NCI-H128 (cell line): ENCODE results near the gene ABAT.
A peak's percentile ranks its signal among the peaks of the same experiment; 100 is the strongest.

Experiments used
- DNase-seq: peaks from one replicate; lab custom pipeline; 2025; ENCODE audit not compliant: unreplicated experiment; lab: John Stamatoyannopoulos, UW

ABAT gene

DNA sequence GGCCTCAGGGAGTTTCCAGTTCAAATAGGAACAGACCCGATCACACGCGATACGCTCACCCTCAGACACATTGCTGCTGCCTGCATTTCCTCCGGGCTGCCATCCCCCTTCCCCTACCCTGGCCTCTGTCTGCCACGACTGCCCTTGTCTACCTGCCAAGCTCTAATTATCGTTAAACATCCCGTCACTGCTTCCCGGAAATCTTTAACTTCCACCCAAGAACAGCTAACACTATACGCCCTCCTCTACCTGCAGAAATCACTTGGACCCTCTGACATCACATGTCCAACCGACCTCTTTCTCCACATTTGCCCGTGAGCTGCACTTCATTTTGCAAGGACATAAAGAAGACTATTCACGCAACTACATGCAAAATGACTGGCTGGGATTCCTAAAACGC, 40.4 kb downstream of the ABAT start:
- DNase-seq, result no peak

DNA sequence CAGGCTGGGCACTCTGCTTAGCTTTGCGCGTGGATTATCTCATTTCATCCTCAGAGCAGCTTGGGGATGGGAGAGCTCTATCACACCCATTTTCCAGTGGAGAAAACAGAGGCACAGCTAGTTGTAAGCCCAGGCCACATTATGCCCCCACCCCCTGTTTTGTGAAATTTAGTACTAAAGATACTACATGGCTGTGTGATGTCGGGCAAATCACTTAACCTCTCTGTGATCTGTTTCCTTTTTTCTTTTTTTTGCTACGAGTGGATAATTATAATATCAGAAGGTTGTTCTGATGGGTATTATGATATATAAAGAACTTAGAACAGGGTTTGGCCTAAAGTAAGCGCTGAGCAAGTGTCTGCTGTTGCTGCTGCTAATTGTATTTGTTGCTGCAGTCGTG, 41.6 kb downstream of the ABAT start:
- DNase-seq, result no peak

DNA sequence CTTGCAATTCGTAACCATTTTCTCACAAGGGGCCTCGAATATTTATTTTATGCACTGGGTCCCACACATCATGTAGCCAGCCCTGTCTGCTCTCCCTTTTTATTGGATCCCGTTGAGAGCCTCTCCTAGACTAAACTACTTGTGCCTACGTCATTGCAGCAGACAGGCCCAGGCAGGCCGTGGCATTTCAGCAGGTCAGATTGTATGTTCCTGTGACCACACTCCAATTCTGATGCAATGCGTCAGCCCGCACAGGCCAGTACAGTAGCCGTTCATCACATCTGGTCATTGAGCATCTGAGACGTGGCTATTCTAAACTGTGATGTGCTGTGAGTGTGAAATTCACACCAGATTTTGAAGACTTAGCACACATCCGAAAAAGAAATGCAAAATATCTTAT, 42.2 kb downstream of the ABAT start:
- no peak for DNase-seq

DNA sequence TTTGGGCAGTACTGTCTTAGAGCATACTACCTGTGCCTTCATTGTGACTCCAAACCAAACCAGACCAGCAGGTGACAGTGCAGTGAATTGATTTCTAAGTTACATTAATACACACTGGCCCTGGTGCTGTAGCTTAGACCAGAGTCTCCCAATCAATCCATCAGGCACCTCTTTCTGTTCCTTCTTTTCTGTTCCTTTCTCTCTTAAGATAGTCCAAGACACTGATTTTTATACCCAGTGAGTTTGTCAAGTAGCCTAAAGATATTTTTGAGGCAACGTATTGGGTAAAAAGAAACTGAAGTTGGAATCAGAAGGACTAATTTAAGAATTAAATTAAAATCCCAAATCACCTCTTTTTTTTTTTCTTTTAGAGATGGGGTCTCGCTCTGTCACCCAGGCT, 43.1 kb downstream of the ABAT start:
- DNase-seq, result no peak

DNA sequence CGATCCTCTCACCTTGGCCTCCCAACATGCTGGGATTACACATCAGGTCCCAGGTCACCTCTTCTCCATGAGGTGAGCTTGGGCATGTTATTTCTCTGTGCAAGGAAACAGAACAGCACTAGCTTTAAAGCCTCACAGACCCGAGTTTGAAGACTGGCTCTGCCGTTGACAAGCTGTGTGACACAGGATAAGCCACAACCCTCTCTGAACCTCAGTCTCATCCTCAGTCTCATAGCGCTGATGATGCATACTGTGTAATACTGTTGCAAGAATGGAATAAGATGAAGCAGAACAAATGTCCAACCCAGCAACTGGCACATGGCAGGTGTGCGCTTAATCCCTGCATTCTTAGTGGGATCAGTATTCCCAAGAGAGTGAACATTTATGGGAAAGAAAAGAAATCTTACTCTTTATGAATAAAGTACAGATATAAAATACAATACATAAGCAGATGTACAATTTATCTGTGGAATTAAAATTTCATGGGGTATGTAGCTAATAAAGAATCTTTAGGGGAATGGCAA, 43.5 kb downstream of the ABAT start:
- DNase-seq, result no peak

DNA sequence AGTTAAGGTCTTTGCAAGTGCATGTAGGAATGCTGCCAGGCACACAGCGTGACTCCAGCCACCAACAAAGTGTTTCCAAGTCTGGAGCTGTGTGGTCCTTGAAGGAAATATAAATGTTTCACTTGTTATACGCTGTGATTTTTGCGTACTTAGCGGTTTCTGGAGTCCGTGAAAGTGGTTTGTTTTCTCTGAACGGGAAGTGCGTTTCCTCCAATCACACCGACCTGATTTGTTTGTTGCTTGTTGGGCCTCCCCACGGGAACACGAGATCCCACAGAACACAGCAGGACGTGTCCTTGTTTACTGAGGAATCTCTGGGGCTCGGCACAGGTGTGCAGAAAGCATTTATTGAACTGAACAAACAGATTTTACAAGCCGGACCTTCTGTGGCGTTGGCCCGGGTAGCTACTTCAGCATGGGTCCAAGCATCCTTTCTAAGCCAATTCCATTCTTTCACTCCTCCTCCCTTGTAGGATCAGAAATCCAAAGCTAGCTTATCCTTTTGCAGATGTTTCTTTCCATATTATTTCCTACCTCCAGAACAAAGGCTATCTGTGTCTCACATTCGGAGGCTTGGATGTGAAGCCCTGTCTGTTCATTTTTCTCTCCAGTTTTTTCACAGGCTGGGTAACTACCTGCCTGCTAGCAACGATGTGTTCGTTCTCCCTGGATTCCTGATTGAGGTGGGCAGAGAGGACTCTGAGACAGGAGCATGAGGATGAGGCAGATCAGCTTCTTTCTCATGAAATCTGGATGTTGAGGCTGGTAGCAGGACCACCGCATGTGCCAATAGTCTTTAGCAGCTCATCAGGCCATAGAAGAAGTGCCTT, 44.6 kb downstream of the ABAT start:
- no peak for DNase-seq

DNA sequence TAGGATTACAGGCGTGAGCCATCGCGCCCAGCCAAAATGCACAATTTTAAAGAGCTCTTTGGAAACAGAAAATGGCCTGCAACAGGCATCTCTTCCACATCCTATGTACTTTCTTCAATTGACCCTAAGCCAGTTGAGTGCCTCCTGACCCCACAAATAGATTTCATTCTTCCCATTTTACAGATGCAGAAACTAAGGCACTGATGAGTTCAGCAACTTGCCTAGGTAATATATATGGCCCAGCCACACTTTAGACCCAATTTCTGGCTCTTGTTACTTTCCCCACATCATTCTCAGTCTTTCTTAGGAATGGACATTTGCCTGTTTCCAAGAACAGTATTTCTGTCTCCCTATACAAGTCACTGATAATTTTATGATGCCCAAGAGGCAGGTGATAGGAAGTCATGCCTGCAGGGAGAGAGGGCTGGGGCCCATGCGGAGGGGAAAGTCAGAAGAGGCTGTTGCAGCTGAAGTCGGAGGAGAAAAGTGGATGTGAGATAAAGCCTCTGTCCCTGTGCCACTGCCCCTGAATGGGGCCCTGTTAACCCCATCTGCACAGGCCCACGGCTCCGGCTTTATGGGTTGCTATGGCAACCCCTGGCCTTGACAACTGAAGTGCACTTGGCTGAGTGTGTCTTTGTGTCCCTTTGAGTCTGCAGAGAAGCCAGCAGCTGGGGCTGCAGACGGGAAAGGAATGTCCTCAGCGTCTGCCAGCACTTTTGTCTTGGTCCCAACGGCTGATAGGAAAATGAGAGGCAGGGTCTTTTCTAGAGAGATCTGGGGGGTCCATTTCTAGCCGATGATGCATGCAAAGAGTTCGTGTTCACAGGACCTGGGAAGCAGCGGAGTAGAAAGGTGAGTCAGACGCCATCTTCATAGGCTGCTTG, 45.9 kb downstream of the ABAT start:
- peak; percentile 72 for DNase-seq

DNA sequence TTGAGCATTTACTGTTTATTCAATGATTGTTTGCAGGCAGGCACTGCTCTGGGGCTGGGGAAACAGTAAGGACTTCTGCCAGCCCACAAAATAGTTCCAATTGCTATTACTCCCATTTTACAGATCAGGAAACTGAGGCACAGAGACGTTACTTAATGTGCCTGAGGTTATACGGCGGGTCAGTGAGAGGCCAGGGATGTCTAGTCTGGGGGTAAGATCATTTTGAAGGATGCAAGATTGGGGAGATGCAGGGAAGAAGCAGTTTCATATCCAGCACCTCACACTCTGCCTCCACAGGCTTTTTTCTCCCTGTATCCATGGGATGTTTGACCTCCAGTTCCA, 46.5 kb downstream of the ABAT start:
- no peak for DNase-seq

DNA sequence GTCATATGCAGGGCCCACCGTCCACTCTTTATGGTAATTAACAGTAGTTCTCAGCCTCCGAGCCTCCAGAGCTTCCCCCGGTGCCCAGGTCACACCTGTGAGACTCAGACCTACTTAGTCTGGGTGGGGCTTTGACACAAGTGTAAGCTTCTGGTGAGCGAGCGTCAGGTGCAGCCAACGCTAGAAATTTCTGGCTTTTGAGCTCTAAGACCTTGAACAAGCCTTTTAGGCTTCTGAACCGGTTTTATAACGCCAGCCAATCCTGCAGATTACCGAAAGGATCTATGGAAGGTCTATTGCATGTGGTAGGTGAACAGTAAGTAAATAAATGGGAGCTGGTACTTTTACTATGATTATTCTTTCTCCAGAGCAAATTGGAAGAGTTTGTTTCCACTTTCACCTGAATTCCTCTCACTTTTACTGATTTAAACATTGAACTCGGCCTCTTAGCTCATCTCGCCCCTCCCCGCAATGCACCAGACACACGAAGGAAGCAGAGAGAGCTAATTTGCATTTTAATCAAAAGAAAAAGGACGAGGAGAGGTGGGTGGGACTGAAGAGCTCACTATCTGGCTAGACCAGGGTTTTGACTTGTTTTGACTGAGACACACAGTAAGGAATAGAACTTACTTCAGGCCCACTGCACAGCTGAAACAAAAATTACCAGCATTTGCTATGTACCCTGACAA, 47.1 kb downstream of the ABAT start:
- no peak for DNase-seq

DNA sequence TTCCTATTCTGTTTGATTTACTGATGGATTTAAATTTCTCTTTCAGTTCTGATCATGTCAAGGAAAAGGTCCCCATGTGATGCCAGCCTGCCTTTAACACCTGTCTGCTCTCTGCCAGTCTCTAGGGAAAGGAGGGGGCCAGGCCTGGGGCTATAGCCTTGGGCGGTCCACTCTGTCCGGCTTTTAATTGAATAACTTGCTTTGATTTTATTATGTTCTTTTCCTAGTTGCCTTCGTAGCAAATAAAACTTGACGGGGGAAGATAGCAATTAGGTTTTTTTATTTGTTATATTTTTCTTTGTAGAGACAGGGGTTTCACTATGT, 47.6 kb downstream of the ABAT start:
- DNase-seq, result no peak

DNA sequence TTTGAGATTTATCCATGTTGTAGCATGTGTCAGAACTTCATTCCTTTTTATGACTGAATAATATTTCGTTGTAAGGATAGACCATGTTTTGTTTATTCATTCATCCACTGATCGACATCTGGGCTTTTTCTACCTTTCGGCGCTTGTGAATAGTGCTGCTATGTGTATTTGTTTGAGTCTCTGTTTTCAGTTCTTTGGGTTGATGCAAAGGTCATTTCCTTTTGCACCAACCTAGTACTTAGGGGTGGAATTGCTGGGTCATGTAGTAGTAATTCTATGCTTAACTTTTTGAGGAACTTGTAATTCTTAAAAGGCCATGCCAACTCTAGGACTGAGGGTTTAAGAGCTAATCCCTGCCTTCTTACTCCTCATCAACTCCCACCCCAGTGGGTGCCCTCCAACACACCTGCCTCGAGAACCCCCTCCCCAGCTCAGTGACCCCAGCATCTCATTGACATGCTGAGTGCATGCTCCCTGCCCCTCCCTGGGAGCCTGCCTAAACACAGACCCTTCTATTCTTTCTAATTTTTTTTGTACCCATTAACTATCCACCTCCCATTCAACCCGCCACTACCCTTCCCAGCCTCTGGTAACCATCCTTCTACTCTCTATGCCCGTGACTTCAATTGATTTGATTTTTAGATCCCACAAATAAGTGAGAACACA, 51.2 kb downstream of the ABAT start:
- no peak for DNase-seq

DNA sequence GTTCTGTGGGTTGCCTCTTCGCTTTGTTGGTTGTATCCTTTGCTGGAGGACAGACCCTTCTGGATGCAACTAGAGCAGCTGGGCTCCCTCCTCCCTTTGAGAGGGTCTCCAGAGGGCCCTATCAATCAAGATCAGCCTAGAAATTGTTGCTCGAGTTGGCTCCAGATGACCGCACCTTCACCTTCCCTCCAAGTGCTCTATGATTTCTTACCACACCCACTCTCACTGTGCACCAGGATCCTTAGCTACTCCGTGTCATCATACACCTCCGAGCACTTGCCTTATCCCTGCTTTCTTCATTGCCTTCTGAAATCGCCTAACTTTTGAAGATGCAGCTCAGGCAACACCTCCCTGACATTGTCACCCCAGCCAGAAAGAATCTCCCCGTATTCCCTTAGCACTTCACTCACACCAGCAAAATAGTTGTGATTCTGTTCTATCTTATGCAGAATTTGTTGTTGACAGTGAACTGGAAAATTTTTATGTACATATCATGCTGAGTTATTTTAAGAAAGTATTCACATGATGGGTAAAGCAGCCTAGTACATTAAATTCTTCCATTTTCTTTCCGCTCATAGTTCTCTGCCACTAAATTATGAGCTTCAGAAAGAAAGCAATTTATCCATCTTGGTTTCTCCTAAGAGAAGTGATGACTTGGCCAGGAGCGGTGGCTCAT, 52.9 kb downstream of the ABAT start:
- DNase-seq, result no peak

DNA sequence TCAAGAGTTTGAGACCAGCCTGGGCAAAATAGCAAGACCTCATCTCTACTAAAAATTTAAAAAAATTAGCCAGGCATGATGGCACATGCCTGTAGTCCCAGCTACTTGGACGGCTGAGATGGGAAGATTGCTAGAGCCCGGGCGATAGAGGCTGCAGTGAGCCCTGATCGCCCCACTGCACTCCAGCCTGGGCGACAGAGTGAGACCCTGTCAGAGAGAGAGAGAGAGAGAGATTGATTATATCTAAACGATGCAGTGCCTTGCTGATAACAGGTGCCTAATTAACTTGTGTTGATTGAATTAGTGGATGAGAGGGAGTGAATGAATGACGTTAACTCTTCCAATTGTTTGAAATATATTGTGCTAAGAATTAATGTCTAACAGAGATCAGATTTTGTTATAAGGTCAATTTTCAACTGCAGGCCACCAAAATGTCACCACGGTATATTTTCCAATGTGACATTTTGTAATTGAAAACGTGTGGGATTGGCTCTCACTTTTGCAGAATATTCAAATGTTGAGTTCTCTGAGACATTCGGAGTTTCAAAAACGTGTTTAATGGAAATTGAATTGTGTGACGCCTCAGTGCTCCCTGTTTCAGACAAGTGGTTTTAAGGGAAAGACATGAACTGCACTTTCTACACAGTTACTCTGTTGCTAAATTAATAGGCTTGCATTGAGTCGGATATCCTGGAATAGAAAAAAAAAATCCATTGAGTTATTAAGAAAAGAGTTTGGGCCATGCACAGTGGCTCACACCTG, 53.6 kb downstream of the ABAT start:
- no peak for DNase-seq

DNA sequence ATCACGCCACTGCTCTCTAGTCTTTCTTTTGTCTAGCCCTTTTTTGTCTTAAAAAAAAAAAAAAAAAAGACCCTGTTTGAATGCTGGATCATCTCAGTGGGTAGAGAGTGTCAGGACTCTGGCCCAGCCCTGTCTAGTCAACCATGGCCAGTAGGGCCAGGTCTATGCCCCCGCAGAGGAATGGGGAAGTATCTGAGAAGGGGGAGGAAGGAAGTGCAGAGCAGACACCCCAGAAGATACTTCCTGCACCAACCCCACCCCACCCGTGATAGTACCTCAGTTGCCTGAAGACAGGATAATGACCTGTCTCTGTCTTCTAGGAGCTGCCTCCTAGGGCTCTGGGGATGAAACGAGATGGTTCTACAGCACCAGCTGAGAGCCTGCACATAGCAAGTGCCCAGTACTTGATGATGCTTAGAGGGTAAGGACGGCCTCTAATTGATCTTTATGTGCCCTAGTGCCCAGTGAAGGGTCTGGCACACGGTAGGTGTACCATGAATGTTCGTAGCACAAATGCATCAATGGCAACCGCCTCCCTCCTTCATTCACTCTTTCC, 55.4 kb downstream of the ABAT start:
- no peak for DNase-seq

DNA sequence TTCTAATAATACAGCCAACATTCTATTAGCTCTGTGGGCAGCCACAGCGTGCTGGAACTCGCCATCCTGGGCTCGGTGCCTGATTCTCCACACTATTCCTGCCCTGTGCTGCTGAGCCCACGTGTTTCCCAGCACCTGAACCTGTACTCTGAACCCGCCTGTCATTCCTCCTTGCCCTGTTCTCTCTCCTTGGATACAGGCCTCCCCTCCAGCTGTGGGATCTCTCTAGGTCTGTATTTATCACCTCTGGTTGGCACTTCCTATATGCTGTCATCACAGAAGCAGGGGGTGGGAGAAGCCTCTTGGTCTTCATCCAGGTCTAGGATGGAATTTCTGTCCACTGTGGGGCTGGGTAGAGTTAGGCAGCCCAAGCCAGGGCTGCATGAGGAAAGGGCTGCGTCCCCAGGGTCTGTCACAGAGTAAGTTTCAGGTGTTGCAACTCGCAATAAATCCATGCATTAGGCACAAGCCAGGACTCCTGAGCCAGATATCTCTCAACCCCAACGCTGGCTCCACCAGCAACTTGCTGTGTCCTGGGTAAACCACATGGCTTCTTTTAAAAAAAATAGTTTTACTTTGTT, 56.0 kb downstream of the ABAT start:
- no peak for DNase-seq

DNA sequence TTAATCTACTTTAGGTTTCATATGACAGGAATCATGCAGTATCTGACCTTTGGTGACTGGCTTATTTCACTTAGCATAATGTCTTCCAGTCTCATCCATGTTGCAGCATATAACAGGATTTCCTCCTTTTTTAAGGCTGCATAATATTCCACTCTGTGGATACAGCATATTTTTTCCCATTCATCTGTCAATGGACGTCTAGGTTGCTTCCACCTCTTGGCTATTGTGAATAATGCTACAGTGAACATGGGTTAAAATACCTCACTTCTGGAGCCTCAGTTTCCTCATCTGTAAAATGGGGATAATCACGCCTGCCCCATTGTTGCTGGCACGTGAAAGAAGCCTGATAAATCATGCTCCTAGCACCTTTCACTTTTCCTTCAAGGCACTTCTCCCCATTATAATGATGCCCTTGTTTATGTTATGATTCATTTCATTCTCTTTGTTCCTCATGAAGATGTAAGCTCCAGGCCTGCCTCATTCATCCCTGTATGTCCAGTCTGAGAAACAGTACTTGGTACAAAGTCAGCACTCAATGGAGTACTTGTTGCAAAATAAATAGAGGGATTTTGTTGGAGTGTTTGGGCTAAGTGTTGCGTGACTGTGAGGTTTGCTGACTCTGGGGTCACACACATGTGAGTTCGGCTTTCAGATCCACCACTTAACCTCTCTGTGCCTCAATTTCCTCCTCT, 59.6 kb downstream of the ABAT start:
- no peak for DNase-seq

DNA sequence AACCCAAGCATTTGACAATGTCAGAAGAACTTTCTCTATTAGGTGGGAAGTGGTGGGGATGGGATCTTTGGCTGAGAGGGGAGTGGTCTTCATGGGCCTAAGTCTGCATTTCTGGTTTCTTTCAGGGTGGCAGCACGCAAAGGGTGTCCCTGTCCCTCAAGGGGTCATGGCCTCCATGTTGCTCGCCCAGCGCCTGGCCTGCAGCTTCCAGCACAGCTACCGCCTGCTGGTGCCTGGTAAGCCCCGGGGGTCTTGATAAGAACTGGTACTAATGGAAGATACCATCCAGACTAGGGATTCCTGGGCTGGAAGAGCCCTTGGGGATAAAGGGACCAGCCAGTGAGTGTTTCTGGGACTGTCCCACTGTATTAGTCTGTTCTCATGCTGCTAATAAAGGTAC, 61.2 kb downstream of the ABAT start:
- no peak for DNase-seq

DNA sequence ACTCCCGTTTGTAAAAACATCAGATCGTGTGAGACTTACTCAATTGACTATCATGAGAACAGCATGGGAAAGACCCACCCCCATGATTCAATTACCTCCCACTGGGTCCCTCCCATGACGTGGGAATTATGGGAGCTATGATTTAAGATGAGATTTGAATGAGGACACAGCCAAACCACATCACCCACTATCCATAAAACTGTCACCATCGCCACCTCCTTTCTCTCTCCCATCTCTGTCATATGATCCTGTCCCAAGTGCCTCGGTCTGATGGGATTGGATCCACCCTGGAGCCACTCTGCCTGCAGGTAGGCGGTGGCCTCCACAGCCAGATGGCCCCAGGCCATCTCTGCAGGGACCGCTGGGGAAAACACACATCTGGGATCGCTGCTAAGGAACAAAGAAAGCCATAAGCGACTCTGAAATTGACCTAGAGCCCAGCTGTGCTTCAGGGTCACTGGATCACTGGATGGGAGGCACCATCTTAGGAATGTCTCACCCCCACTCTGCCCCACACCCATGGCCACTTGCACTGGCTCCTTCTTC, 61.8 kb downstream of the ABAT start:
- no peak for DNase-seq
